Measurements from ENCODE around the gene SBK3.

DNA sequence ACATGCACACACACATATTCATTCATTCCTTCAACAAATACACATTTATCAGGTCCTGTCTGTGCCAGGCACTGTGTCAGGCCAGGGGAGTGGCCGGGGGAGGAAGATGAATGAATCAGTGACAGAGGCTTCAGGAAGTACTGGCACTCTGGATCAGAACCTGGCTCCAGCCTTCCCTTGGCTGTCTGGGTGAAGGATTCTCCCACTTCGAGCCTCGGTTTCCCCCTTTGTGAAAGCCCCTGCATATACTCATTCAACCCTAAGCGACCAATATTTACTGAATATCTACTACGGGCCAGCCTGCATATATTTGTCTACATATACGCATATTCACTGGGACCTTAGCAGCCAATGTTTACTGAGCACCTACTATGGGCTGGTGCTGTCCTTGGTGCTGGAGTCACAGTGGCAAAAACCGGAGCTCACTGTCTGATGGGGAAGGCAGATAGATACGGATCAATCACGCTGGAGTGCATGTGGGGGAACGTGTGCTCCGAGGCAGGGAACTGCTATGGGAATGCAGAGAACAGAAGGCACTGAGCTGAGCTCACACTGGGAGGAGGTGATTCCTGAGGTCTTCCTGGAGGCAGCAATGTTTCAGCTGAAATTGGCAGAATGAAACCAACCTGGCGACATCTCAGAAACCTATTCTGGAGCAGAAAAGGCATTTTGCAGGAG, 35.9 kb upstream of the SBK3 start:
- TF ChIP-seq, protein P1, sequence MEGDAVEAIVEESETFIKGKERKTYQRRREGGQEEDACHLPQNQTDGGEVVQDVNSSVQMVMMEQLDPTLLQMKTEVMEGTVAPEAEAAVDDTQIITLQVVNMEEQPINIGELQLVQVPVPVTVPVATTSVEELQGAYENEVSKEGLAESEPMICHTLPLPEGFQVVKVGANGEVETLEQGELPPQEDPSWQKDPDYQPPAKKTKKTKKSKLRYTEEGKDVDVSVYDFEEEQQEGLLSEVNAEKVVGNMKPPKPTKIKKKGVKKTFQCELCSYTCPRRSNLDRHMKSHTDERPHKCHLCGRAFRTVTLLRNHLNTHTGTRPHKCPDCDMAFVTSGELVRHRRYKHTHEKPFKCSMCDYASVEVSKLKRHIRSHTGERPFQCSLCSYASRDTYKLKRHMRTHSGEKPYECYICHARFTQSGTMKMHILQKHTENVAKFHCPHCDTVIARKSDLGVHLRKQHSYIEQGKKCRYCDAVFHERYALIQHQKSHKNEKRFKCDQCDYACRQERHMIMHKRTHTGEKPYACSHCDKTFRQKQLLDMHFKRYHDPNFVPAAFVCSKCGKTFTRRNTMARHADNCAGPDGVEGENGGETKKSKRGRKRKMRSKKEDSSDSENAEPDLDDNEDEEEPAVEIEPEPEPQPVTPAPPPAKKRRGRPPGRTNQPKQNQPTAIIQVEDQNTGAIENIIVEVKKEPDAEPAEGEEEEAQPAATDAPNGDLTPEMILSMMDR (optimal IDR thresholded peaks at IDR 0.05 in 1 of 3, IDR thresholded peaks at IDR 0.05 in 1 of 3, conservative IDR thresholded peaks at IDR 0.05 in 1 of 3; ENCODE audit: extremely low read depth in 1 of 3, insufficient read depth in 2 of 3, low read length in 3 of 3): no peak
- TF ChIP-seq EZH2 (IDR thresholded peaks at IDR 0.05; ENCODE audit: low read length): no peak

Measured in keratinocyte (primary cell).